ENCODE data around the gene CRELD2. TPM values are rescaled to one million over a fixed set of nuclear protein-coding genes. Genes with fewer than 3 reads are reported as not detected.

CRELD2 gene
- total and polyA plus RNA-seq, 2 of the 8 experiments (the other 6 are each of a cell fraction or from before 2014, with no cell fraction given), result 24.5 to 36.6 TPM

DNA sequence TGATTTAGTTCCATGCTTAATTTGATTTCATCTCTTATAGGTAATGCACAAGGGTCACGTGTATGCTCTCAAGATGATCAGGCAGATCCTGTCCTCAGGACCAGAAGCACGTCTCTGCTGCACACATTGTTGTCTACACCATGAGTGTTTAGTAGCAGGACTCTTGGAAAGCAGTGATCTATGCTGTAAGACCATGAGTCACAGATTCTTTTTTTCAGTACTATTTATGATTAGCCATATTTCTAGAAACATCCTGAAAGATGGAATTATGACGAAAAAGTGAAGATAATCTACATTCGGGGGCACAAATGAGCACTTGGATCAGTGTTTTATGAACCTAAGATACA lies 35.2 kb upstream of the CRELD2 start (continued):
- TF ChIP-seq, protein P1, sequence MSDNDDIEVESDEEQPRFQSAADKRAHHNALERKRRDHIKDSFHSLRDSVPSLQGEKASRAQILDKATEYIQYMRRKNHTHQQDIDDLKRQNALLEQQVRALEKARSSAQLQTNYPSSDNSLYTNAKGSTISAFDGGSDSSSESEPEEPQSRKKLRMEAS (IDR thresholded peaks at IDR 0.05), result no peak
- TF ChIP-seq PHF8 (conservative IDR thresholded peaks at IDR 0.05; ENCODE audit: low read depth, low read length), result no peak
- no peak for TF ChIP-seq HDAC6 (IDR thresholded peaks at IDR 0.05; ENCODE audit: low read depth, low read length)
